ENCODE results near the gene GLUL.

DNA sequence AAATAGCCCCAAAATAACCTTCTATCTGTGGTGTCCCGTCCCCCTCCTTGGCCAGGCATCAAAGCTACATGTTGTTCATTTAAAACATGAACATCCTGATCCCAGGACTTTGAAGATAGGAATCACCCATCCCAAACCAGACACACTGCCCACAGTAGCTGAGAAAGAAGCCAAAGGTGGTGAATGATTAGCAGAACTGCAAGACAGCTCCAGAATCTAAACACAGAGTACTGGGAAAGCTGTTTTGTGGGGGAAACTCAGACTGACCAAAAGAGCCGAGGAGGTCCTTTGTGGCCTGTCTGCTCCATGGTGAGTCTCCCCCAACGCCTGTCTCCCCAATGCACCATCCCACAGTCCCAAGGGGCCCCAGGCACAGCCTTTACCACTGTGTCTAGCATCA, 16.1 kb upstream of the GLUL start:
- TF ChIP-seq POLR2A (IDR thresholded peaks at IDR 0.05; ENCODE audit: extremely low read depth, insufficient read length) (no peak), MYC (IDR thresholded peaks at IDR 0.05; ENCODE audit: low read depth, low read length) (no peak)
- TF ChIP-seq, protein P1, sequence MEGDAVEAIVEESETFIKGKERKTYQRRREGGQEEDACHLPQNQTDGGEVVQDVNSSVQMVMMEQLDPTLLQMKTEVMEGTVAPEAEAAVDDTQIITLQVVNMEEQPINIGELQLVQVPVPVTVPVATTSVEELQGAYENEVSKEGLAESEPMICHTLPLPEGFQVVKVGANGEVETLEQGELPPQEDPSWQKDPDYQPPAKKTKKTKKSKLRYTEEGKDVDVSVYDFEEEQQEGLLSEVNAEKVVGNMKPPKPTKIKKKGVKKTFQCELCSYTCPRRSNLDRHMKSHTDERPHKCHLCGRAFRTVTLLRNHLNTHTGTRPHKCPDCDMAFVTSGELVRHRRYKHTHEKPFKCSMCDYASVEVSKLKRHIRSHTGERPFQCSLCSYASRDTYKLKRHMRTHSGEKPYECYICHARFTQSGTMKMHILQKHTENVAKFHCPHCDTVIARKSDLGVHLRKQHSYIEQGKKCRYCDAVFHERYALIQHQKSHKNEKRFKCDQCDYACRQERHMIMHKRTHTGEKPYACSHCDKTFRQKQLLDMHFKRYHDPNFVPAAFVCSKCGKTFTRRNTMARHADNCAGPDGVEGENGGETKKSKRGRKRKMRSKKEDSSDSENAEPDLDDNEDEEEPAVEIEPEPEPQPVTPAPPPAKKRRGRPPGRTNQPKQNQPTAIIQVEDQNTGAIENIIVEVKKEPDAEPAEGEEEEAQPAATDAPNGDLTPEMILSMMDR (IDR thresholded peaks at IDR 0.05; ENCODE audit: low read depth, low read length): no peak
- TF ChIP-seq, protein P2, sequence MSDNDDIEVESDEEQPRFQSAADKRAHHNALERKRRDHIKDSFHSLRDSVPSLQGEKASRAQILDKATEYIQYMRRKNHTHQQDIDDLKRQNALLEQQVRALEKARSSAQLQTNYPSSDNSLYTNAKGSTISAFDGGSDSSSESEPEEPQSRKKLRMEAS (IDR thresholded peaks at IDR 0.05; ENCODE audit: low read depth, low read length): no peak
